ENCODE measurements around the gene USP7. TPM values are rescaled to one million over a fixed set of nuclear protein-coding genes. Genes with fewer than 3 reads are reported as not detected.

Gene USP7
- total and polyA plus RNA-seq, 7 experiments from 2014 or later = 8.9 to 261 (median 176) TPM

GRCh38 chr16:8915722-8916301, 47.9 kb downstream of the USP7 start:
- no peaks in the 10 kb centered on the region for H3K27me3 ChIP-seq (ENCODE audit: control insufficient read depth in 2 of 2, insufficient read depth in 2 of 2, low read length in 2 of 2)
- H3K36me3 Mint-ChIP-seq = peaks cover 11 to 75% (median 33%) of the 10 kb centered on the region in 5 donors
- CTCF ChIA-PET = interaction anchor here (0.6 to 1.1 kb wide), 3 partner anchors 15 to 93 kb away, joined by 3 to 4 read pairs (median 3); no protein-coding TSS in a partner anchor
- no peaks in the 10 kb centered on the region for H3K9me3 Mint-ChIP-seq
- ATAC-seq = no peak
- peaks cover 17 to 71% (median 41%) of the 10 kb centered on the region in 7 donors for H3K4me1 Mint-ChIP-seq
- H3K4me3 Mint-ChIP-seq = no peak overlapping the region
- H3K9me3 ChIP-seq (ENCODE audit: control insufficient read depth in 2 of 3, low read length in 3 of 3) = no peaks in the 10 kb centered on the region
- peaks cover 0 to 17% of the 10 kb centered on the region in 2 donors for H3K4me1 ChIP-seq (ENCODE audit: control insufficient read depth in 2 of 2, insufficient read depth in 2 of 2, low read length in 2 of 2)
- no peak overlapping the region for H3K27ac ChIP-seq (ENCODE audit: low read depth, low read length)
- no peak overlapping the region for H3K4me3 ChIP-seq (ENCODE audit: low read length)
- peaks cover 19 to 89% (median 21%) of the 10 kb centered on the region in 3 experiments for H3K36me3 ChIP-seq (ENCODE audit: control insufficient read depth in 2 of 3, insufficient read depth in 3 of 3, low read length in 3 of 3)
- DNase-seq = no peak
- peak overlapping the region in 2 of 9 donors; percentile 37 to 48 for H3K27ac Mint-ChIP-seq
- POLR2A ChIA-PET = interaction anchor here (1.1 kb wide), 1 partner anchor 18 kb away, joined by 3 read pairs; no protein-coding TSS in a partner anchor
- H3K27me3 Mint-ChIP-seq = no peaks in the 10 kb centered on the region
- intact Hi-C loops (cut with micrococcal nuclease) = loop anchor here in 1 of 2 donors (10.0 kb wide), 1 partner anchor 49 kb away; the partner anchor contains the start of gene USP7

- no peak for ATAC-seq
- Mint-ChIP-seq H3K36me3 (peaks cover 11 to 67% (median 33%) of the 10 kb centered on the region in 5 donors), H3K27ac (peak overlapping the region in 2 of 9 donors; percentile 36 to 43), H3K4me3 (no peak overlapping the region), H3K27me3 (no peaks in the 10 kb centered on the region), H3K4me1 (peaks cover 15 to 62% (median 38%) of the 10 kb centered on the region in 7 donors), H3K9me3 (no peaks in the 10 kb centered on the region)
- no peak for DNase-seq
- CTCF ChIA-PET = no interaction called here
- H3K27me3 ChIP-seq (ENCODE audit: control insufficient read depth in 2 of 2, insufficient read depth in 2 of 2, low read length in 2 of 2) = no peaks in the 10 kb centered on the region
- no peak overlapping the region for H3K27ac ChIP-seq (ENCODE audit: low read depth, low read length)
- H3K4me1 ChIP-seq (ENCODE audit: control insufficient read depth in 2 of 2, insufficient read depth in 2 of 2, low read length in 2 of 2) = peaks cover 0 to 1% of the 10 kb centered on the region in 2 donors
- no peak overlapping the region for H3K4me3 ChIP-seq (ENCODE audit: low read length)
- H3K9me3 ChIP-seq (ENCODE audit: control insufficient read depth in 2 of 3, low read length in 3 of 3) = no peaks in the 10 kb centered on the region
- intact Hi-C loops (cut with micrococcal nuclease) = loop anchor here in 1 of 2 donors (10.0 kb wide), 1 partner anchor 51 kb away; the partner anchor contains the start of gene USP7
- peaks cover 10 to 88% (median 22%) of the 10 kb centered on the region in 3 experiments for H3K36me3 ChIP-seq (ENCODE audit: control insufficient read depth in 2 of 3, insufficient read depth in 3 of 3, low read length in 3 of 3)
- POLR2A ChIA-PET = interaction anchor here (0.8 kb wide), 1 partner anchor 40 kb away, joined by 3 read pairs; no protein-coding TSS in a partner anchor
These were observed 49.6 kb downstream of the USP7 start for GRCh38 chr16:8914098-8914497.

DNA sequence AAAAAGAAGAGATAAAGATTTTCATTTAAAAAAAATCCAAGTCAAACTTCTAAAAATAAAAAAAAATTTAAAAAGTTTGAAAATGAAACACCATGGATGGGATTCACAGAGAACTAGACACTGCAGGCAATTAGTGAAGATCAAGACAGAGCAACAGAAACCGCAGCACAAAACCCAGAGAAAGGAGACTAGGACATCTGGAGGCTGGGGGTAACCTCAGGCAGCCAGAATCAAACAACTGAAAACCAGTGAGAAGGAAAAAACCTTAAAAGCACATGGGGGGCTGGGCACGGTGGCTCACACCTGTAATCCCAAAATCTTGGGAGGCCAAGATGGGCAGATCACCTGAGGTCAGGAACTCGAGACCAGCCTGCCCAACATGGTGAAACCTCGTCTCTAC, 50.9 kb downstream of the USP7 start:
- DNase-seq (no peak), ATAC-seq (no peak)
- no peaks in the 10 kb centered on the region for H3K9me3 Mint-ChIP-seq
- peaks cover 20 to 88% (median 31%) of the 10 kb centered on the region in 3 experiments for H3K36me3 ChIP-seq (ENCODE audit: control insufficient read depth in 2 of 3, insufficient read depth in 3 of 3, low read length in 3 of 3)
- ChIA-PET POLR2A (no interaction called here), CTCF (interaction anchor here (2.2 kb wide), 1 partner anchor 96 kb away, joined by 7 read pairs; no protein-coding TSS in a partner anchor)
- peaks cover 18 to 69% (median 42%) of the 10 kb centered on the region in 7 donors for H3K4me1 Mint-ChIP-seq
- peak overlapping the region in 4 of 9 donors; percentile 39 to 69 (median 62) for H3K27ac Mint-ChIP-seq
- no peak overlapping the region for H3K27ac ChIP-seq (ENCODE audit: low read depth, low read length)
- H3K4me3 Mint-ChIP-seq = no peak overlapping the region
- H3K4me3 ChIP-seq (ENCODE audit: low read length) = no peak overlapping the region
- no peaks in the 10 kb centered on the region for H3K27me3 ChIP-seq (ENCODE audit: control insufficient read depth in 2 of 2, insufficient read depth in 2 of 2, low read length in 2 of 2)
- peaks cover 11 to 65% (median 36%) of the 10 kb centered on the region in 5 donors for H3K36me3 Mint-ChIP-seq
- H3K4me1 ChIP-seq (ENCODE audit: control insufficient read depth in 2 of 2, insufficient read depth in 2 of 2, low read length in 2 of 2) = peaks cover 0 to 7% of the 10 kb centered on the region in 2 donors
- no peaks in the 10 kb centered on the region for H3K27me3 Mint-ChIP-seq
- H3K9me3 ChIP-seq (ENCODE audit: control insufficient read depth in 2 of 3, low read length in 3 of 3) = no peaks in the 10 kb centered on the region
- intact Hi-C loops (cut with micrococcal nuclease) = loop anchor here in 1 of 2 donors (10.0 kb wide), 1 partner anchor 52 kb away; the partner anchor contains the start of gene USP7

DNA sequence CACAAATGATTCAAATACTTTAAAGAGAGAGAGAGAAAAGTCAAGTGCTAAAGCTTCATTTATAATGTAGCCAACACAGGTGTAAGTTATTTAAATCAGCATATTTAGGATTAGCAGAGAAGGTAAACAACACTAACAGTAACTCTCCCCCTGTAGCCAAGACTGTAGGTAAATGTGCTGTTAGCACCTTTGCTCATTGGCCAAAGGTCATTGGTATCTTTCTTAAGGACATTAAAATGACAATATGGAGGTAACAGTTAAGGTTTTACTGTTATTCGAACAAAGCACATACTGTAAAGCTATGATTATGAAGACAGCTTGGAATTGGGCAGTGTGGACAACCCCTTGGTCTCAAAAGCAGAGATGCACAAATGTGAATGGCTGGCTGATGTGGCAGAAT, 52.9 kb downstream of the USP7 start:
- Histone ChIP-seq H3K9me3 (ENCODE audit: control insufficient read depth in 2 of 3, low read length in 3 of 3) (no peaks in the 10 kb centered on the region), H3K27me3 (ENCODE audit: control insufficient read depth in 2 of 2, insufficient read depth in 2 of 2, low read length in 2 of 2) (no peaks in the 10 kb centered on the region), H3K27ac (ENCODE audit: low read depth, low read length) (no peak overlapping the region), H3K36me3 (ENCODE audit: control insufficient read depth in 2 of 3, insufficient read depth in 3 of 3, low read length in 3 of 3) (peaks cover 24 to 88% (median 36%) of the 10 kb centered on the region in 3 experiments), H3K4me3 (ENCODE audit: low read length) (no peak overlapping the region), H3K4me1 (ENCODE audit: control insufficient read depth in 2 of 2, insufficient read depth in 2 of 2, low read length in 2 of 2) (peaks cover 0 to 7% of the 10 kb centered on the region in 2 donors)
- Mint-ChIP-seq H3K27me3 (no peaks in the 10 kb centered on the region), H3K4me3 (no peak overlapping the region), H3K4me1 (peaks cover 18 to 63% (median 39%) of the 10 kb centered on the region in 7 donors), H3K27ac (peak overlapping the region in 8 of 9 donors; percentile 16 to 70 (median 59)), H3K9me3 (no peaks in the 10 kb centered on the region), H3K36me3 (peaks cover 13 to 57% (median 39%) of the 10 kb centered on the region in 5 donors)
- DNase-seq (no peak), ATAC-seq (no peak)
- intact Hi-C loops (cut with micrococcal nuclease) = loop anchor here in 1 of 2 donors (10.0 kb wide), 1 partner anchor 54 kb away; the partner anchor contains the start of gene USP7
- CTCF ChIA-PET = interaction anchor here (1.2 to 2.2 kb wide), 2 partner anchors 26 to 98 kb away, joined by 5 to 7 read pairs; no protein-coding TSS in a partner anchor
- POLR2A ChIA-PET = no interaction called here

- Histone ChIP-seq H3K27ac (ENCODE audit: low read depth, low read length) (peak overlapping the region; percentile 29), H3K27me3 (ENCODE audit: control insufficient read depth in 2 of 2, insufficient read depth in 2 of 2, low read length in 2 of 2) (no peaks in the 10 kb centered on the region), H3K4me3 (ENCODE audit: low read length) (no peak overlapping the region), H3K4me1 (ENCODE audit: control insufficient read depth in 2 of 2, insufficient read depth in 2 of 2, low read length in 2 of 2) (peaks cover 0 to 7% of the 10 kb centered on the region in 2 donors), H3K9me3 (ENCODE audit: control insufficient read depth in 2 of 3, low read length in 3 of 3) (no peaks in the 10 kb centered on the region), H3K36me3 (ENCODE audit: control insufficient read depth in 2 of 3, insufficient read depth in 3 of 3, low read length in 3 of 3) (peaks cover 31 to 88% (median 35%) of the 10 kb centered on the region in 3 experiments)
- H3K9me3 Mint-ChIP-seq = no peaks in the 10 kb centered on the region
- peaks cover 14 to 51% (median 38%) of the 10 kb centered on the region in 7 donors for H3K4me1 Mint-ChIP-seq
- intact Hi-C loops (cut with micrococcal nuclease) = loop anchor here (2.0 to 5.0 kb wide), 2 partner anchors 53 to 226 kb away; partner anchors contain the start of gene USP7 (in 1 of the 2)
- no peak for DNase-seq
- peak; percentile 57 for ATAC-seq
- ChIA-PET POLR2A (interaction anchor here (0.7 kb wide), 1 partner anchor 11 kb away, joined by 3 read pairs; no protein-coding TSS in a partner anchor), CTCF (interaction anchor here (1.1 kb wide), 1 partner anchor 99 kb away, joined by 4 read pairs; no protein-coding TSS in a partner anchor)
- no peaks in the 10 kb centered on the region for H3K27me3 Mint-ChIP-seq
- peaks cover 18 to 56% (median 35%) of the 10 kb centered on the region in 5 donors for H3K36me3 Mint-ChIP-seq
- H3K27ac Mint-ChIP-seq = peak overlapping the region in 8 of 9 donors; percentile 14 to 82 (median 57)
- H3K4me3 Mint-ChIP-seq = peak overlapping the region in 2 of 10 donors; percentile 41 to 54
These were observed 54.8 kb downstream of the USP7 start for GRCh38 chr16:8908810-8909468.

- peaks cover 15 to 42% (median 30%) of the 10 kb centered on the region in 7 donors for H3K4me1 Mint-ChIP-seq
- ATAC-seq (no peak), DNase-seq (no peak)
- H3K27ac Mint-ChIP-seq = peak overlapping the region in 1 of 9 donors; percentile 54
- ChIA-PET CTCF (no interaction called here), POLR2A (no interaction called here)
- H3K27me3 Mint-ChIP-seq = no peaks in the 10 kb centered on the region
- H3K36me3 ChIP-seq (ENCODE audit: control insufficient read depth in 2 of 3, insufficient read depth in 3 of 3, low read length in 3 of 3) = peaks cover 45 to 96% (median 48%) of the 10 kb centered on the region in 3 experiments
- H3K4me3 Mint-ChIP-seq = no peak overlapping the region
- no peaks in the 10 kb centered on the region for H3K9me3 Mint-ChIP-seq
- H3K4me3 ChIP-seq (ENCODE audit: low read length) = no peak overlapping the region
- H3K36me3 Mint-ChIP-seq = peaks cover 18 to 58% (median 33%) of the 10 kb centered on the region in 5 donors
- H3K27me3 ChIP-seq (ENCODE audit: control insufficient read depth in 2 of 2, insufficient read depth in 2 of 2, low read length in 2 of 2) = no peaks in the 10 kb centered on the region
- peaks cover 0 to 7% of the 10 kb centered on the region in 2 donors for H3K4me1 ChIP-seq (ENCODE audit: control insufficient read depth in 2 of 2, insufficient read depth in 2 of 2, low read length in 2 of 2)
- no peak overlapping the region for H3K27ac ChIP-seq (ENCODE audit: low read depth, low read length)
- no peaks in the 10 kb centered on the region for H3K9me3 ChIP-seq (ENCODE audit: control insufficient read depth in 2 of 3, low read length in 3 of 3)
- intact Hi-C loops (cut with micrococcal nuclease) = loop anchor here in 1 of 2 donors (5.0 kb wide), 1 partner anchor 55 kb away; the partner anchor contains the start of gene USP7
These were observed 56.6 kb downstream of the USP7 start for GRCh38 chr16:8907096-8907495.
